GM12878 (cell line): ENCODE results near the gene ATP5F1A. TPM values are rescaled to one million over a fixed set of nuclear protein-coding genes. Genes with fewer than 3 reads are reported as not detected.

Experiments
- ATAC-seq: fragments of 200-7000 bp; cut with Tn5 transposase; 3 replicates; pipeline ENCODE4 v1.9.1; 2020; ENCODE audit warnings: mild to moderate bottlenecking, moderate library complexity
- BruUV-seq: library from RNA; stranded (reverse); fragments of 400-500 nt; replicated peaks from 2 replicates; lab custom pipeline; 2021; lab: Mats Ljungman, UMichigan
- CTCF ChIA-PET: fragments of 300-600 bp; sonication (Branson Sonifier 250); formaldehyde crosslinking; extraction: SDS; loops from one replicate; lab custom pipeline; 2021; ENCODE audit warnings: inconsistent platforms; lab: Yijun Ruan, JAX
- POLR2A ChIA-PET: fragments of 350-600 bp; formaldehyde crosslinking; extraction: SDS; loops from one replicate; lab custom pipeline; 2021; ENCODE audit warnings: inconsistent platforms; lab: Charles Lee
- RAD21 ChIA-PET: fragments of 300-600 bp; sonication (Branson Sonifier 250); formaldehyde crosslinking; loops from one replicate; lab custom pipeline; 2023; ENCODE audit warnings: antibody characterized with exemption; ENCODE audit not compliant: unreplicated experiment; lab: Charles Lee
- SMC1A ChIA-PET: fragments of 300-600 bp; sonication (Branson Sonifier 250); formaldehyde crosslinking; loops from one replicate; lab custom pipeline; 2023; ENCODE audit not compliant: unreplicated experiment, uncharacterized antibody; lab: Charles Lee
- DNase-seq: peaks from one replicate; pipeline ENCODE4 v3.0.0-alpha.2; 2011; ENCODE audit warnings: low read depth, low spot score
- FAIRE-seq: peaks from 3 replicates; lab custom pipeline; 2011; peaks lifted over from hg19 to GRCh38; lab: Jason Lieb, UNC
- H2AFZ ChIP-seq: 2 replicates; pipeline ENCODE4 v1.6.0; 2011; ENCODE audit warnings: low read depth, low read length, control low read depth; ENCODE audit not compliant: control insufficient read depth
- H3K27ac ChIP-seq: 2 replicates; pipeline ENCODE4 v1.5.1; 2011; ENCODE audit warnings: control low read depth; ENCODE audit not compliant: control insufficient read depth, insufficient read depth
- H3K27me3 ChIP-seq, 2 experiments: replicated peaks in 1 of 2; 2 replicates each; pipeline versions ENCODE4 v1.6.0 to v1.6.1; 2011; ENCODE audit warnings: low read length in 1 of 2; ENCODE audit not compliant: control insufficient read depth in 2 of 2, insufficient read depth in 2 of 2
- H3K36me3 ChIP-seq, 2 experiments: 2 replicates each; pipeline ENCODE4 v1.5.1; 2011; ENCODE audit warnings: low read length in 1 of 2; ENCODE audit not compliant: control insufficient read depth in 2 of 2, insufficient read depth in 2 of 2
- H3K4me1 ChIP-seq: 2 replicates; pipeline ENCODE4 v1.6.1; 2011; ENCODE audit warnings: mild to moderate bottlenecking, low read length, moderate library complexity, mixed read lengths; ENCODE audit not compliant: control insufficient read depth, insufficient read depth
- H3K4me2 ChIP-seq: 2 replicates; pipeline ENCODE4 v1.6.0; 2011; ENCODE audit warnings: control low read depth; ENCODE audit not compliant: control insufficient read depth, insufficient read depth
- H3K4me3 ChIP-seq: fragments of 200-600 bp; sonication (generic); 2 replicates; pipeline ENCODE4 v1.5.1; 2016
- H3K79me2 ChIP-seq: 2 replicates; pipeline ENCODE4 v1.6.0; 2011; ENCODE audit warnings: low read length; ENCODE audit not compliant: control insufficient read depth, insufficient read depth
- H3K9ac ChIP-seq: 2 replicates; pipeline ENCODE4 v1.8.0; 2011; ENCODE audit warnings: low read length, control low read depth, mixed read lengths; ENCODE audit not compliant: control insufficient read depth, insufficient read depth
- H3K9me3 ChIP-seq: replicated peaks from 3 replicates; pipeline ENCODE4 v1.5.1; 2011; ENCODE audit warnings: mild to moderate bottlenecking, low read length; ENCODE audit not compliant: control insufficient read depth, insufficient read depth
- H4K20me1 ChIP-seq: 2 replicates; pipeline ENCODE4 v1.6.0; 2011; ENCODE audit not compliant: control insufficient read depth, insufficient read depth
- BCLAF1 ChIP-seq: fragments of 450-650 bp; IDR thresholded peaks from 2 replicates; pipeline ENCODE4 v1.6.1; 2017; ENCODE audit warnings: antibody characterized with exemption, mild to moderate bottlenecking, moderate library complexity
- MTA3 ChIP-seq: IDR thresholded peaks from 2 replicates; pipeline ENCODE4 v1.6.1; 2012; ENCODE audit warnings: low read length, inconsistent platforms, borderline replicate concordance
- MYC ChIP-seq: IDR thresholded peaks from 2 replicates; pipeline ENCODE4 v1.6.1; 2011; ENCODE audit warnings: mild to moderate bottlenecking, low read length, moderate library complexity, inconsistent platforms; ENCODE audit not compliant: insufficient read depth, insufficient replicate concordance, insufficient read length, severe bottlenecking
- NR2C1 ChIP-seq: fragments of 450-650 bp; IDR thresholded peaks from 2 replicates; pipeline ENCODE4 v1.6.1; 2017; ENCODE audit warnings: antibody characterized with exemption, mild to moderate bottlenecking, moderate library complexity
- PAX8 ChIP-seq: fragments of 450-650 bp; IDR thresholded peaks from 2 replicates; pipeline ENCODE4 v1.6.1; 2017; ENCODE audit warnings: mild to moderate bottlenecking, moderate library complexity
- PRDM15 ChIP-seq: fragments of 450-650 bp; formaldehyde crosslinking; IDR thresholded peaks from 2 replicates; pipeline ENCODE4 v1.4.0; 2020; ENCODE audit warnings: mild to moderate bottlenecking, moderate library complexity
- RBBP5 ChIP-seq: fragments of 200-600 bp; sonication (generic); conservative IDR thresholded peaks from 2 replicates; pipeline ENCODE4 v1.6.1; 2016
- RUNX3 ChIP-seq: IDR thresholded peaks from 2 replicates; pipeline ENCODE4 v1.6.1; 2012; ENCODE audit warnings: low read length, inconsistent platforms
- SPI1 ChIP-seq: IDR thresholded peaks from 2 replicates; pipeline ENCODE4 v1.6.1; 2011; ENCODE audit warnings: low read depth, mild to moderate bottlenecking, low read length, moderate library complexity, borderline replicate concordance; ENCODE audit not compliant: insufficient read depth
- SREBF2 ChIP-seq: IDR thresholded peaks from 2 replicates; pipeline ENCODE4 v1.6.1; 2012; ENCODE audit warnings: mild to moderate bottlenecking, low read length
- STAT1 ChIP-seq: fragments of 450-650 bp; conservative IDR thresholded peaks from 2 replicates; pipeline ENCODE4 v1.6.1; 2014; ENCODE audit warnings: antibody characterized with exemption, mild to moderate bottlenecking
- TCF7 ChIP-seq: IDR thresholded peaks from 2 replicates; pipeline ENCODE4 v1.6.1; 2014; ENCODE audit warnings: antibody characterized with exemption, borderline replicate concordance
- ZBED1 ChIP-seq: IDR thresholded peaks from 2 replicates; pipeline ENCODE4 v1.6.1; 2016; ENCODE audit warnings: borderline replicate concordance
- ZNF622 ChIP-seq: fragments of 450-650 bp; IDR thresholded peaks from 2 replicates; pipeline ENCODE4 v1.6.1; 2017; ENCODE audit warnings: mild to moderate bottlenecking, inconsistent platforms
- ZSCAN29 ChIP-seq: fragments of 450-650 bp; IDR thresholded peaks from 2 replicates; pipeline ENCODE4 v1.6.1; 2017; ENCODE audit warnings: mild to moderate bottlenecking, moderate library complexity
- WGBS: methylation state at CpG from one replicate; pipeline ENCODE4 v1.1.6; 2016; ENCODE audit warnings: low lambda C conversion rate; ENCODE audit not compliant: insufficient replicate concordance, insufficient coverage; ENCODE audit errors: missing lambda C conversion rate; 5-methylcytosine and 5-hydroxymethylcytosine counted together
- in situ Hi-C: fragments of 300-500 bp; cut with MboI; formaldehyde crosslinking; loops from 9 replicates; pipeline ENCODE4 v1.14.3; 2018; ENCODE audit warnings: mixed read lengths
- intact Hi-C: fragments of 100-400 bp; cut with micrococcal nuclease; formaldehyde crosslinking; loops from one replicate; pipeline ENCODE4 v1.14.2; 2022; ENCODE audit not compliant: unreplicated experiment
- polyA plus RNA-seq, 11 experiments: library from polyadenylated mRNA; depleted of rRNA in 4 of 11; unstranded in 6 of 11; stranded (reverse) in 5 of 11; fragments of >200 nt; fragmentation: Nextera tagmentation in 4 of 11; fragmentation: Illumina TruSeq in 1 of 11; extraction: Ambion mirVana in 4 of 11; extraction: Trizol in 1 of 11; gene quantifications; 1 replicate in 1 of 11; 2 replicates in 10 of 11; pipeline versions ENCODE4 v1.2.1 to v1.2.3, GENCODE V29; 2011 to 2016; ENCODE audit warnings: inconsistent platforms in 2 of 11, missing spikeins in 2 of 11, low read depth in 1 of 11
- total RNA-seq, 4 experiments: library from RNA; depleted of rRNA in 3 of 4; stranded (reverse); fragments of >200 nt in 3 of 4; fragmentation: Illumina TruSeq in 1 of 4; extraction: Trizol in 1 of 4; gene quantifications; 2 replicates each; pipeline versions ENCODE4 v1.2.1 to v1.2.3, GENCODE V29; 2013 to 2021
- TF ChIP-seq, protein P1 (sequence below): fragments of 450-650 bp; IDR thresholded peaks from 2 replicates; pipeline ENCODE4 v1.6.1; 2017; ENCODE audit warnings: low read depth, mild to moderate bottlenecking, moderate library complexity

ATP5F1A gene
- total and polyA plus RNA-seq, 10 of the 15 experiments (the other 5 are each of a cell fraction or from before 2014, with no cell fraction given): 592 to 1,161 (median 723) TPM

DNA sequence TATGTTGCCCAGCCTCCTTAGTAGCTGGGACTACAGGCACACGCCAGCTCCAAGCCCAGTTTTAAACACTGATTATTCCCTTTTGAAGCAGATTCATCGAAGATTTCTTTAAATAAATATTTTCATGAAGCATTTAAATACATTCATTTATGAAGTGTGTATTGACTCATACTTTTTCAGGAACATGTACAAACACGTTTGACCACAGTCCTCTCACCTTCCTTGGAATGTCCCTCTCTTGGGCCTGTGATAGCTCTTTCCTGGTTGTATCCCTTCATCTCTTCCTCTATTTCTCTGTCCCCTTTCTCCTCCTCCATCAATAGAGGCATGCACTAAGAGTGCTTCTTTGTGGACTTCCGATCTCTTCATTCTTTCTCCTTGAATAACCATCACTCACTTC lies 28.6 kb downstream of the ATP5F1A start (continued):
- no peak for TF ChIP-seq STAT1
- no peak for TF ChIP-seq ZSCAN29
- no peak for TF ChIP-seq TCF7
- TF ChIP-seq PAX8: no peak
- TF ChIP-seq ZBED1: peak; percentile 59; the same call in 1 of the 2 replicates
- 0 out of 2 replicates have a peak, but pooled peaks have one; percentile 2 for TF ChIP-seq SPI1
- no peak for TF ChIP-seq NR2C1
- TF ChIP-seq RUNX3: peak; percentile 94

DNA sequence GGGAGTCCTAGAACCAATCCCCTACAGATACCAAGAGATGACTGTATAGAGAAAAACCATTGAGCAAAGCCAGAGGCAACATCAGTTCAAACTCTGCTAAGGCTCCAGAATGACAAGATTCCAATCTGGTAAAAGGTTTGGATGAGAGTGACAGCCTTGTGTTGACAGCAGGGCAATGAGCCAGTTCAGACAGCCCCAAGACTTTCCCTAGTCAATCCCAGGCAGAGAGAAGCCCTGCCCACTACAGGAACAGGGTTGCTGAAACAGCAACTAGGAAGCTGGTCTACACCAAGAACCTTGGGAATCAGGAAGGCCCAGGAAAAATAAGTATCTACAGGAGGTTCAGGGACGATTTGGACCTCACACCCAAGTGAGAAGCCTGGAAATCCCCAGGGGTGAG lies 29.3 kb downstream of the ATP5F1A start:
- FAIRE-seq: no peak
- BruUV-seq: no TSS peak
- in situ Hi-C loops (no loop called here), intact Hi-C loops (no loop called here)
- H3K27ac ChIP-seq: peak overlapping the region; percentile 28
- ChIA-PET SMC1A (no interaction called here), CTCF (no interaction called here), POLR2A (no interaction called here), RAD21 (no interaction called here)
- no peak for DNase-seq
- no peaks in the 10 kb centered on the region; the same call in 2 of the 3 replicates for H3K9me3 ChIP-seq
- no peak for ATAC-seq
- no peak overlapping the region for H2AFZ ChIP-seq
- H3K9ac ChIP-seq: no peak overlapping the region
- no peaks in the 10 kb centered on the region for H4K20me1 ChIP-seq
- H3K4me3 ChIP-seq: peak overlapping the region; percentile 22; the same call in 1 of the 2 replicates
- 8% methylated on average over 1 of the region's 1 CpG for WGBS
- 0 out of 2 replicates have a peak overlapping the region, but pooled peaks have one; percentile 12 for H3K4me2 ChIP-seq
- H3K79me2 ChIP-seq: no peaks in the 10 kb centered on the region; the same call in none of the 2 replicates
- H3K36me3 ChIP-seq: no peaks in the 10 kb centered on the region
- H3K4me1 ChIP-seq: peaks cover 16% of the 10 kb centered on the region
- no peaks in the 10 kb centered on the region; a peak in 1 of 4 replicates for H3K27me3 ChIP-seq
- TF ChIP-seq PRDM15 (CRISPR knock-in tag): no peak
- no peak for TF ChIP-seq SREBF2
- no peak for TF ChIP-seq ZNF622
- no peak for TF ChIP-seq RBBP5
- TF ChIP-seq MTA3: no peak
- TF ChIP-seq MYC: no peak
- TF ChIP-seq, protein P1, sequence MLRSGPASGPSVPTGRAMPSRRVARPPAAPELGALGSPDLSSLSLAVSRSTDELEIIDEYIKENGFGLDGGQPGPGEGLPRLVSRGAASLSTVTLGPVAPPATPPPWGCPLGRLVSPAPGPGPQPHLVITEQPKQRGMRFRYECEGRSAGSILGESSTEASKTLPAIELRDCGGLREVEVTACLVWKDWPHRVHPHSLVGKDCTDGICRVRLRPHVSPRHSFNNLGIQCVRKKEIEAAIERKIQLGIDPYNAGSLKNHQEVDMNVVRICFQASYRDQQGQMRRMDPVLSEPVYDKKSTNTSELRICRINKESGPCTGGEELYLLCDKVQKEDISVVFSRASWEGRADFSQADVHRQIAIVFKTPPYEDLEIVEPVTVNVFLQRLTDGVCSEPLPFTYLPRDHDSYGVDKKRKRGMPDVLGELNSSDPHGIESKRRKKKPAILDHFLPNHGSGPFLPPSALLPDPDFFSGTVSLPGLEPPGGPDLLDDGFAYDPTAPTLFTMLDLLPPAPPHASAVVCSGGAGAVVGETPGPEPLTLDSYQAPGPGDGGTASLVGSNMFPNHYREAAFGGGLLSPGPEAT: no peak
- TF ChIP-seq BCLAF1: no peak
